ENCODE data around the gene TRMT44.

The TRMT44 gene

DNA sequence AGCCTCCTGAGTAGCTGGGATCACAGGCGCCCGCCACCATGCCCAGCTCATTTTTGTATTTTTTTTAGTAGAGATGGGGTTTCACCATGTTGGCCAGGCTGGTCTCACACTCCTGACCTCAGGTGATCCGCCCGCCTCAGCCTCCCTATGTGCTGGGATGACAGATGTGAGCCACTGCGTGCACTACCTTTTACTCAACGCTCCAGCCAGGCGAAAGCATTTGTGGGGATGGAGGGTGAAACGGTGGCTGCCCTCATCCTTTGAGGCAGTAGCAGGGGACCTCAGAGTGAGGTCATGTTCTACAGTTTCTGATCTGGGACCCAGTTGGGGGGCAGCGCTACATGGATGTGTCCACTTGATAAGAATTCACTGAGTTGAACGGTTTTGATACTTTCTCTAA is 73.8 kb downstream of the TRMT44 start:
- no peaks in the 10 kb centered on the region for H3K9me3 ChIP-seq
- H3K4me3 ChIP-seq (ENCODE audit: low read depth in 1 of 2, low read length in 1 of 2): no peak overlapping the region
- H3K4me1 ChIP-seq (ENCODE audit: control insufficient read depth in 1 of 2, insufficient read depth in 1 of 2, low read depth in 1 of 2, low read length in 1 of 2): no peaks in the 10 kb centered on the region
- no peaks in the 10 kb centered on the region for H3K27me3 ChIP-seq
- no peak overlapping the region for H3K27ac ChIP-seq
- H3K36me3 ChIP-seq: no peaks in the 10 kb centered on the region
- TF ChIP-seq, protein P1, sequence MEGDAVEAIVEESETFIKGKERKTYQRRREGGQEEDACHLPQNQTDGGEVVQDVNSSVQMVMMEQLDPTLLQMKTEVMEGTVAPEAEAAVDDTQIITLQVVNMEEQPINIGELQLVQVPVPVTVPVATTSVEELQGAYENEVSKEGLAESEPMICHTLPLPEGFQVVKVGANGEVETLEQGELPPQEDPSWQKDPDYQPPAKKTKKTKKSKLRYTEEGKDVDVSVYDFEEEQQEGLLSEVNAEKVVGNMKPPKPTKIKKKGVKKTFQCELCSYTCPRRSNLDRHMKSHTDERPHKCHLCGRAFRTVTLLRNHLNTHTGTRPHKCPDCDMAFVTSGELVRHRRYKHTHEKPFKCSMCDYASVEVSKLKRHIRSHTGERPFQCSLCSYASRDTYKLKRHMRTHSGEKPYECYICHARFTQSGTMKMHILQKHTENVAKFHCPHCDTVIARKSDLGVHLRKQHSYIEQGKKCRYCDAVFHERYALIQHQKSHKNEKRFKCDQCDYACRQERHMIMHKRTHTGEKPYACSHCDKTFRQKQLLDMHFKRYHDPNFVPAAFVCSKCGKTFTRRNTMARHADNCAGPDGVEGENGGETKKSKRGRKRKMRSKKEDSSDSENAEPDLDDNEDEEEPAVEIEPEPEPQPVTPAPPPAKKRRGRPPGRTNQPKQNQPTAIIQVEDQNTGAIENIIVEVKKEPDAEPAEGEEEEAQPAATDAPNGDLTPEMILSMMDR (IDR thresholded peaks at IDR 0.05): no peak

DNA sequence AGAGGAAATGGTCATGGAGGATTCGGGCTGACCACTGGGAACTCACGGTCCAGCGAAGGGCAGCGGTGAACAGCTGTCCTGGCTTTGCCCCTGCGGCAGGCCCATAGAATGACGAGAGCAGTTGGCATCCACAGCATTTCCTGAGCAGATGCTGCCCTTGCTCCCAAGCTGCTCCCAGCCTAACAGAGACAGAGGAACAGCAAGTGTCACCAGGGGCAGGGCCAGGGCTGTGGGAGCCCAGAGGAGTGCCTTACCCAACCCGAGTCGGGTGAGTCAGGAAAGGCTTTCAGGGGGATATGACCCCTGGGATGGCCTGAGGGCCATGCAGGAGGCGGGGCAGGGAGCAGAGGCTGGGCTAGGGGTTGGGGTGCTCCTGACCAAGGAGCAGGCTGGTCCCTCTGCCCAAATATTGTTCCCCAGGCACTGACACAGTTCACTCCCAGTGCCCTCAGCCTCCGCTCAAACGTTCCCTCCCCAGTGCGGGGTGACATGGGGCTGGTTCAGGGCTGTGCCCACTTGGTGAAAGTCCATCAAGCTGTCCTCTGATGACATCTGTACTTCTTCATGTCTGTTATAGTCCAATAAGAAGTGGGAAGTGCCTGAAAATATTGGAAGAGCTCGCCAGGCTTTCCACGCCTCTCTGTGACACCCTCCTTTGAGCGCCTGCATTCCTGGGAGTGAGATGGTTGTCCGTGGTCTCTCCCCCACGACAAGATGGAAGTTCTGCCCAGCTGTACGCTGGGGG is 74.9 kb downstream of the TRMT44 start:
- Histone ChIP-seq H3K27me3 (no peaks in the 10 kb centered on the region), H3K36me3 (no peaks in the 10 kb centered on the region), H3K4me1 (ENCODE audit: control insufficient read depth in 1 of 2, insufficient read depth in 1 of 2, low read depth in 1 of 2, low read length in 1 of 2) (no peaks in the 10 kb centered on the region), H3K27ac (no peak overlapping the region), H3K4me3 (ENCODE audit: low read depth in 1 of 2, low read length in 1 of 2) (no peak overlapping the region), H3K9me3 (no peaks in the 10 kb centered on the region)
- TF ChIP-seq, protein P1 (IDR thresholded peaks at IDR 0.05): no peak

DNA sequence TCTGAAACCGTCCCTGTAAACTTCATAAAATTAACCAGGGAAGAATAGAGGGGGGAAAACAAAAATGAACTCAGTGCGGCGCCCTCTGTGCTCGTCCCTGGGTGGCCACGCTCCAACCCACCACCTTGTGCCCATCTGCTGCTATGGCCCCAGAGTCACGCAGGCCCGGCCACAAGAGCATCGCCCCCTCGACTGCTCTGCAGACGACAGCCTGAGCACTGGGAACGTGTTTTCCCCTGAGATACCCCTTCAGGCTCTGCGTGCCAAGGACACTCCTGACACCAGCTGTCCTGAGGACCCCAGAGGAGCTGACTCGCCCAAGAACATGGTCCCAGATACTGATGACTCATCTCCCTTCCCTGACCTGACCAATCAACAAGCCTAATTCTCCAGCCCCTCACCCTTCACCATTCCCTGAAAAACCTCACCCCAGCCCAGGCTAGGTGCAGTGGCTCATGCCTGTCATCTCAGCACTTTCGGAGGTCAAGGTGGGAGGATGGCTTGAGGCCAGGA is 75.5 kb downstream of the TRMT44 start:
- H3K27ac ChIP-seq: no peak overlapping the region
- no peaks in the 10 kb centered on the region for H3K4me1 ChIP-seq (ENCODE audit: control insufficient read depth in 1 of 2, insufficient read depth in 1 of 2, low read depth in 1 of 2, low read length in 1 of 2)
- TF ChIP-seq, protein P1 (IDR thresholded peaks at IDR 0.05): no peak

DNA sequence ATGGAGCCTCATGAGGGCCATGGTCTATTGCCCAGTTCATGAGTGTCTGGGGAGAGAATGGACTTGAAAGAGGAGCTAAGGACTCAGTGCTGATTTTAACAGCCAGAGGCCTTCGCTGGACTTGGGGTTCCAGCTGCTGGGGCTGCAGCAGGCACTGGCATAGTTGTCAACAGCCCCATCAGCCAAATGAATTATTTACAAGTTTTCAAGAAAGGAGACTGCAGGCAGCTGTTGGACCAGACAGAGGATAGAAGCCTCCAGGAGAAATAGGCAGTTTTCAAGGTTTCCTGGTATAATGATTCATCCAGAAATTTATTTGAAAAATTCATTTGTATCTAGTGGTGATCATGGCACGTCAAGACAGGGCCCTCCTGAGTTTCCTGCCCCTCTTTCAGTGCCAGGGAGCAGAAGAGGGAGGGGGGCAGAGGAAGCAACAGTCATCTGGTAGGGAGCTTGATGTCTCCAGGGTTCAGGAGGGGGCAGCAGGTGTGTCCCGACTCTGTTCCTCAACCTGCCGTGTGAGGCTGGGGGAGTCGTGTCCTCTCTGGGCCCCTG is 76.5 kb downstream of the TRMT44 start:
- TF ChIP-seq, protein P1 (IDR thresholded peaks at IDR 0.05): no peak
- no peaks in the 10 kb centered on the region for H3K27me3 ChIP-seq
- H3K4me1 ChIP-seq (ENCODE audit: control insufficient read depth in 1 of 2, insufficient read depth in 1 of 2, low read depth in 1 of 2, low read length in 1 of 2): no peaks in the 10 kb centered on the region
- no peaks in the 10 kb centered on the region for H3K36me3 ChIP-seq
- H3K27ac ChIP-seq: no peak overlapping the region
- H3K9me3 ChIP-seq: no peaks in the 10 kb centered on the region
- no peak overlapping the region for H3K4me3 ChIP-seq (ENCODE audit: low read depth in 1 of 2, low read length in 1 of 2)

More for the DNA sequence above, 75.5 kb downstream of the TRMT44 start:
- H3K27me3 ChIP-seq: no peaks in the 10 kb centered on the region
- no peaks in the 10 kb centered on the region for H3K9me3 ChIP-seq
- H3K4me3 ChIP-seq (ENCODE audit: low read depth in 1 of 2, low read length in 1 of 2): no peak overlapping the region
- no peaks in the 10 kb centered on the region for H3K36me3 ChIP-seq

DNA sequence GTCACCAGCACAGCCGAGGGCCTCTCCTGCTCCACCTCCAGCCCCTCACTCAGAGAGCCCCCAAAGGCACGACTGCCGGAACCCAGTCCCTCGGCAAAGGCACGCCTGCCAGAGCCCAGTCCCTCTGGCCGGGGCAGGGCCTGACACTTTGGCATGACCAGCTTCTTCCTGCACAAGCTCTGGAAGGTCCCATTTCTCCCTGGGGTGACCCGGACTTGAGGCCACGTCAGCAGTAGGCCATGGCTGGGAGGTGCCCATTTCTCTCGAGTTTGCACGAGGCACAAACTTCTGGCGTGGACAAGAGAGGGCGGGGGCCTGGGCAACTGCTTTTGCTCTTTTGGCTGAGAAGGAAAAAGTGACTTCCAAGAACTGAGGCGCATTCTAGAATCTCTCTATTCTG is 77.4 kb downstream of the TRMT44 start:
- no peaks in the 10 kb centered on the region for H3K9me3 ChIP-seq
- no peak overlapping the region for H3K4me3 ChIP-seq (ENCODE audit: low read depth in 1 of 2, low read length in 1 of 2)
- no peaks in the 10 kb centered on the region for H3K4me1 ChIP-seq (ENCODE audit: control insufficient read depth in 1 of 2, insufficient read depth in 1 of 2, low read depth in 1 of 2, low read length in 1 of 2)
- TF ChIP-seq, protein P1 (IDR thresholded peaks at IDR 0.05): no peak
- no peaks in the 10 kb centered on the region for H3K36me3 ChIP-seq
- H3K27ac ChIP-seq: no peak overlapping the region
- no peaks in the 10 kb centered on the region for H3K27me3 ChIP-seq
